HuH-7.5 (cell line): ENCODE measurements around the gene PGAM2.

Experiments
- DNase-seq: peaks from one replicate; pipeline ENCODE4 v3.0.0; 2011; ENCODE audit warnings: low spot score

The PGAM2 gene

GRCh38 chr7:44103566-44103922 lies 38.2 kb upstream of the PGAM2 start:
- no peak for DNase-seq

GRCh38 chr7:44102846-44103565 lies 37.6 kb upstream of the PGAM2 start:
- no peak for DNase-seq

GRCh38 chr7:44101966-44102845 lies 36.8 kb upstream of the PGAM2 start:
- DNase-seq = no peak

- DNase-seq = no peak
Observed at GRCh38 chr7:44101303-44101965, 36.1 kb upstream of the PGAM2 start.

- no peak for DNase-seq
Observed at GRCh38 chr7:44100458-44101302, 35.3 kb upstream of the PGAM2 start.

GRCh38 chr7:44099669-44100068 lies 34.3 kb upstream of the PGAM2 start:
- no peak for DNase-seq

- DNase-seq = no peak
Observed at GRCh38 chr7:44098092-44099068, 33.0 kb upstream of the PGAM2 start.

GRCh38 chr7:44097064-44097932 lies 31.9 kb upstream of the PGAM2 start:
- no peak for DNase-seq

- DNase-seq = no peak
Observed at GRCh38 chr7:44096326-44096881, 31.0 kb upstream of the PGAM2 start.

- DNase-seq = no peak
Observed at GRCh38 chr7:44095781-44096180, 30.4 kb upstream of the PGAM2 start.

GRCh38 chr7:44094883-44095592 lies 29.7 kb upstream of the PGAM2 start:
- DNase-seq = no peak

GRCh38 chr7:44094365-44094764 lies 29.0 kb upstream of the PGAM2 start:
- no peak for DNase-seq

GRCh38 chr7:44093102-44093641 lies 27.8 kb upstream of the PGAM2 start:
- DNase-seq = no peak

- no peak for DNase-seq
Observed at GRCh38 chr7:44087911-44088838, 22.8 kb upstream of the PGAM2 start.

GRCh38 chr7:44086627-44087026 lies 21.3 kb upstream of the PGAM2 start:
- no peak for DNase-seq

- DNase-seq = no peak
Observed at GRCh38 chr7:44085546-44085945, 20.2 kb upstream of the PGAM2 start.

- no peak for DNase-seq
Observed at GRCh38 chr7:44084701-44085100, 19.3 kb upstream of the PGAM2 start.
